Neuronal stem cell (in vitro differentiated cells): ENCODE data around the gene CNOT2.

Experiments
- DNase-seq: peaks from one replicate; pipeline ENCODE4 v3.0.0-alpha.2; 2013; ENCODE audit warnings: low spot score
- H2AFZ ChIP-seq: one replicate; pipeline ENCODE4 v1.6.1; 2013; ENCODE audit warnings: mild to moderate bottlenecking, low read length, inconsistent platforms
- H2AK5ac ChIP-seq: 2 replicates; pipeline ENCODE4 v1.6.1; 2013; ENCODE audit warnings: low read depth, mild to moderate bottlenecking, inconsistent platforms, low read length, moderate library complexity, mixed read lengths
- H2BK120ac ChIP-seq: 2 replicates; pipeline ENCODE4 v1.6.1; 2013; ENCODE audit warnings: low read depth, mild to moderate bottlenecking, inconsistent platforms, low read length, moderate library complexity, mixed read lengths
- H2BK12ac ChIP-seq: one replicate; pipeline ENCODE4 v1.6.1; 2013; ENCODE audit warnings: low read length, inconsistent platforms
- H2BK15ac ChIP-seq: 2 replicates; pipeline ENCODE4 v1.6.1; 2013; ENCODE audit warnings: mild to moderate bottlenecking, low read length, inconsistent platforms, mixed read lengths
- H2BK5ac ChIP-seq: one replicate; pipeline ENCODE4 v1.6.1; 2013; ENCODE audit warnings: inconsistent platforms, mild to moderate bottlenecking, low read length, moderate library complexity
- H3K14ac ChIP-seq: one replicate; pipeline ENCODE4 v1.6.1; 2013; ENCODE audit warnings: low read length, inconsistent platforms
- H3K18ac ChIP-seq: 2 replicates; pipeline ENCODE4 v1.6.1; 2013; ENCODE audit warnings: low read length, inconsistent platforms
- H3K23ac ChIP-seq: 2 replicates; pipeline ENCODE4 v1.6.1; 2013; ENCODE audit warnings: low read depth, mild to moderate bottlenecking, mixed read lengths, low read length, inconsistent platforms; ENCODE audit not compliant: poor library complexity
- H3K27ac ChIP-seq: replicated peaks from 3 replicates; pipeline ENCODE4 v1.5.1; 2013; ENCODE audit warnings: low read length, inconsistent platforms
- H3K27me3 ChIP-seq, 3 experiments: 2 replicates each; pipeline ENCODE4 v1.6.1; 2013; ENCODE audit warnings: low read length in 3 of 3, mild to moderate bottlenecking in 2 of 3, inconsistent platforms in 1 of 3, low read depth in 1 of 3, mixed read lengths in 1 of 3, moderate library complexity in 1 of 3; ENCODE audit not compliant: control insufficient read depth in 3 of 3, insufficient read depth in 3 of 3
- H3K36me3 ChIP-seq, 2 donors: replicated peaks in 1 of 2; 2 replicates each; pipeline ENCODE4 v1.6.1; 2013; ENCODE audit warnings: low read length in 2 of 2; ENCODE audit not compliant: control insufficient read depth in 2 of 2, insufficient read depth in 2 of 2
- H3K4ac ChIP-seq: 2 replicates; pipeline ENCODE4 v1.6.1; 2013; ENCODE audit warnings: inconsistent platforms, mild to moderate bottlenecking, low read length, moderate library complexity
- H3K4me1 ChIP-seq, 2 donors: 1 replicate in 1 of 2; 2 replicates in 1 of 2; pipeline ENCODE4 v1.6.1; 2013; ENCODE audit warnings: low read length in 2 of 2, low read depth in 1 of 2; ENCODE audit not compliant: control insufficient read depth in 2 of 2, insufficient read depth in 1 of 2
- H3K4me2 ChIP-seq: one replicate; pipeline ENCODE4 v1.6.1; 2013; ENCODE audit warnings: mild to moderate bottlenecking, low read length, inconsistent platforms; ENCODE audit not compliant: insufficient read depth, poor library complexity, severe bottlenecking
- H3K4me3 ChIP-seq, 2 donors: 2 replicates each; pipeline ENCODE4 v1.5.1; 2013; ENCODE audit warnings: low read length in 2 of 2, mild to moderate bottlenecking in 2 of 2, inconsistent platforms in 1 of 2, moderate library complexity in 1 of 2
- H3K79me1 ChIP-seq: one replicate; pipeline ENCODE4 v1.6.1; 2013; ENCODE audit warnings: low read depth, mild to moderate bottlenecking, inconsistent platforms, low read length, moderate library complexity
- H3K9ac ChIP-seq: one replicate; pipeline ENCODE4 v1.6.1; 2013; ENCODE audit warnings: mild to moderate bottlenecking, low read depth, low read length, inconsistent platforms; ENCODE audit not compliant: poor library complexity
- H3K9me3 ChIP-seq, 2 donors: replicated peaks in 1 of 2; 2 replicates each; pipeline versions ENCODE3 to v1.6.1; 2013; ENCODE audit warnings: low read length in 2 of 2, mild to moderate bottlenecking in 2 of 2, inconsistent platforms in 1 of 2, low read depth in 1 of 2, mixed read lengths in 1 of 2, moderate library complexity in 1 of 2; ENCODE audit not compliant: control insufficient read depth in 2 of 2, insufficient read depth in 1 of 2
- H4K8ac ChIP-seq: one replicate; pipeline ENCODE4 v1.6.1; 2013; ENCODE audit warnings: low read depth, mild to moderate bottlenecking, inconsistent platforms, low read length, moderate library complexity
- H4K91ac ChIP-seq: one replicate; pipeline ENCODE4 v1.6.1; 2013; ENCODE audit warnings: low read length, low read depth, mild to moderate bottlenecking, inconsistent platforms; ENCODE audit not compliant: poor library complexity
- WGBS, 2 donors: extraction: QIAGEN DNeasy Blood & Tissue Kit; methylation state at CpG; one replicate each; pipeline ENCODE4 v1.1.7; 2013; ENCODE audit warnings: missing lambda C conversion rate in 2 of 2, mixed read lengths in 1 of 2; ENCODE audit not compliant: insufficient read length in 2 of 2, insufficient replicate concordance in 1 of 2; ENCODE audit errors: extremely low coverage in 2 of 2; 5-methylcytosine and 5-hydroxymethylcytosine counted together

The CNOT2 gene

DNA sequence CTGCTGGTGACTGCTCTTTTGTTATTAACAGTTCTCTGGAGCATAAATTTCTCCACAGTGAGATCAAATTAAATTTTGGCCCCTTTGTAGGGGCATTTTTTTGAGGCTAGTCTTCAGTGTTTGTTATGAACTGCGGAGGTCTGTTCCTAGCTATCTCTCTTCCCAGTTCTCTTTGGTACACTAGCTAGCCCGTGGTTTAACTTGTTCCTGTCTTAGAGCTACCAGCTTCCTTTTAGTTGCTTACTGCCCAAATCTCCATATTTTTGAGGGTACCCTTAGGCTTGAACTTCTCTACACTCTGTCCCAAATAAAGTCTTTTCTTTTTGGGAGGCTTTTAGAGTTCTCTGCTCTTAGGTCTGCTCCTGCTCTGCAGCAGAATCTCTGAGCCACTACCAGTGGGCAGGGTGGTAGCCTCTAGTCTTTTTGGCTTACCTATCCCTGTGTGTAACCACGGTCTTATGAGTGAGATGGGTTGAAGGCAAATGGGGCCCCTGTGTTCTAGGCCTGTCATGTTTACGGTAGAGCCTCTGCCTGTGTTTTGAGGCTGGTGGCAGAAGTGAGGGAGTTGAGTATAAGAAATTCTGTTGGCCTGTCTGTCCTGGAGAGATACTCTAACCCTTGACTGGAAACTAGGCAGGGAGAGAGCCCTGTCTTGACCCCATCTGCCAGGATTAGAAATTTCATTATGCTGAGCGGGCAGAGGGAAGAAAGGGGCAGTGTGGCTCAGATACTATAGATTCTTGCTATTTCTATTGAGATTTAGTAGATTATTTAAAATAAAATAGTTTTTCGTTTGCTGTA, 21.0 kb downstream of the CNOT2 start:
- H2BK120ac ChIP-seq, result no peak overlapping the region
- no CpG with 5 or more reads among the region's 6 CpGs for WGBS, 2 donors
- peaks cover 0 to 32% of the 10 kb centered on the region in 2 donors for H3K9me3 ChIP-seq
- H3K27ac ChIP-seq, result no peak overlapping the region
- H3K18ac ChIP-seq, result no peak overlapping the region
- H3K23ac ChIP-seq, result no peak overlapping the region
- no peak overlapping the region for H2BK5ac ChIP-seq
- H3K36me3 ChIP-seq, result peaks cover 0 to 7% of the 10 kb centered on the region in 2 donors
- no peak for DNase-seq
- H2BK15ac ChIP-seq, result no peak overlapping the region
- no peak overlapping the region for H3K4me3 ChIP-seq
- H3K27me3 ChIP-seq, result no peaks in the 10 kb centered on the region
- no peak overlapping the region for H2AK5ac ChIP-seq
- H3K14ac ChIP-seq, result no peak overlapping the region
- no peak overlapping the region for H2BK12ac ChIP-seq
- H3K4me1 ChIP-seq, result no peaks in the 10 kb centered on the region
- H4K8ac ChIP-seq, result no peak overlapping the region
- H3K4me2 ChIP-seq, result no peak overlapping the region
- H2AFZ ChIP-seq, result no peak overlapping the region
- no peak overlapping the region for H3K9ac ChIP-seq
- no peak overlapping the region for H3K4ac ChIP-seq
- H3K79me1 ChIP-seq, result no peaks in the 10 kb centered on the region
- no peak overlapping the region for H4K91ac ChIP-seq

DNA sequence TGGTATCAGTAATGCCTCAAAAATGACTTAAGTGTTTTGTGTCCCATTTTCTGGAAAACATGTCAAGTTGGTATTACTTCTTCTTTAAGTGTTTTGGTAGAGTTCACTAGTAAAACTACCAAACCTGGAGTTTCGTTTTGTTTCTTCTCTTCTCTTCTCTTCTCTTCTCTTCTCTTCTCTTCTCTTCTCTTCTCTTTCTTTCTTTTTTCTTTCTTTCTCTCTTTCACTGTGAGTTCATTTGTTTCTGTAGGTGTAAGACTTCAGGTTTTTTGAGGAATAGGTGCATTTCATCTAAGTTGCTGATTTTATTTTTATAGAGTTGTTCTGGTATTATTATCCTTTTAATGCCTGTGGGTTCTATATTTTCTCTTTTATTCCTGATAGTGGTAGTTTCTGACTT, 21.9 kb downstream of the CNOT2 start:
- H3K4me2 ChIP-seq, result no peak overlapping the region
- H2AK5ac ChIP-seq, result no peak overlapping the region
- no peak overlapping the region for H2BK120ac ChIP-seq
- H3K9ac ChIP-seq, result no peak overlapping the region
- no peak overlapping the region for H2AFZ ChIP-seq
- no peak overlapping the region for H2BK12ac ChIP-seq
- peaks cover 0 to 28% of the 10 kb centered on the region in 2 donors for H3K9me3 ChIP-seq
- no peak overlapping the region for H4K91ac ChIP-seq
- H3K4me1 ChIP-seq, result no peaks in the 10 kb centered on the region
- H3K27ac ChIP-seq, result no peak overlapping the region
- no peak overlapping the region for H3K4ac ChIP-seq
- no peak for DNase-seq
- H4K8ac ChIP-seq, result no peak overlapping the region
- H3K18ac ChIP-seq, result no peak overlapping the region
- no CpG with 5 or more reads among the region's 1 CpG for WGBS, 2 donors
- no peak overlapping the region for H3K23ac ChIP-seq
- no peak overlapping the region for H3K14ac ChIP-seq
- no peak overlapping the region for H2BK5ac ChIP-seq
- H3K36me3 ChIP-seq, result peaks cover 0 to 4% of the 10 kb centered on the region in 2 donors
- no peak overlapping the region for H2BK15ac ChIP-seq
- H3K27me3 ChIP-seq, result no peaks in the 10 kb centered on the region
- H3K79me1 ChIP-seq, result no peaks in the 10 kb centered on the region
- no peak overlapping the region for H3K4me3 ChIP-seq

DNA sequence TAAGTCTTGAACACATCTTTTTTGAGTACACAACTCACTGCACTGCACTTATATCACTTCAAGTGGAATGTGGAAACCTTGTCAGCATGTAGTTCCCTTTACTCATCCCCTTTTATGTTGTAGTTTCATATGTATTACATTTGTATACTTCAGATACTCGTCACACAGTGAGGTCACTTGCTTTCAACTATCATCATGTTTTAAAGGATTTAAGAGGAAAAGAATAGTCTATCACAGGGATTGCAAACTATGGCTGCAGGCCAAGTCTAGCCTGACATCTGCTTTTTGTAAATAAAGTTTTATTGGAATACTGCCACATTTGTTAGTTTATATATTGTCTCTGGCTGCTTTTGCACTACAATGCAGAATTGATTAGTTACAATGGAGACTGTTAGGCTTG, 24.3 kb downstream of the CNOT2 start:
- Histone ChIP-seq H3K14ac (no peak overlapping the region), H3K18ac (no peak overlapping the region), H3K4me1 (peaks cover 0 to 2% of the 10 kb centered on the region in 2 donors), H3K27me3 (no peaks in the 10 kb centered on the region), H3K9me3 (peaks cover 0 to 15% of the 10 kb centered on the region in 2 donors), H3K79me1 (no peaks in the 10 kb centered on the region), H3K4me2 (no peak overlapping the region), H4K8ac (no peak overlapping the region), H2AK5ac (no peak overlapping the region), H3K27ac (no peak overlapping the region), H3K4ac (no peak overlapping the region), H3K23ac (no peak overlapping the region), H4K91ac (no peak overlapping the region), H2BK5ac (no peak overlapping the region), H2BK15ac (no peak overlapping the region), H3K4me3 (no peak overlapping the region), H3K36me3 (peaks cover 0 to 12% of the 10 kb centered on the region in 2 donors), H2BK120ac (no peak overlapping the region), H2BK12ac (no peak overlapping the region), H2AFZ (no peak overlapping the region), H3K9ac (no peak overlapping the region)
- no peak for DNase-seq
- WGBS, 2 donors, result no CpG with 5 or more reads among the region's 1 CpG

DNA sequence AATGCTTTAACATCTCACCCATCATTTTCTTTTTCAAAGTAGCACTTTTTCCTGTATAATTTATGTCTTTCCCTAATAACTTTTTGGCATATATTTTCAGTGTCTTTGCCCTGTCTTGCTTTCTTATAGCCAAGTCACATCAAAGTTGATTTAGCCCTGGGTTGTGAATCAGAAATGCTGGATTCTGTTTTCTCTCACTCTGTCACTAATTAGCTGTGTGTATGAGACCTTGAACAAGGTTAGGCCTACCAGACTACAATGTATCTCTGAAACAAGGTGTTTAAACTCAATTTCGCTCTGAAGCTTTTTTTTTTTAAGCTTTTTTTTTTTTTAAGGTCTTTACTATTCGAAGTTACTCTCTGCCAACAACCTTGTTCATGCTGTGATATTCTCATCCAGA, 25.7 kb downstream of the CNOT2 start:
- no CpG with 5 or more reads among the region's 2 CpGs for WGBS, 2 donors
- Histone ChIP-seq H4K91ac (no peak overlapping the region), H2AK5ac (no peak overlapping the region), H3K4me1 (peaks cover 0 to 2% of the 10 kb centered on the region in 2 donors), H3K36me3 (peaks cover 0 to 18% of the 10 kb centered on the region in 2 donors), H3K14ac (no peak overlapping the region), H3K4ac (no peak overlapping the region), H2BK5ac (no peak overlapping the region), H3K23ac (no peak overlapping the region), H3K4me2 (no peak overlapping the region), H2BK15ac (no peak overlapping the region), H3K4me3 (no peak overlapping the region), H4K8ac (no peak overlapping the region), H2BK12ac (no peak overlapping the region), H3K79me1 (no peaks in the 10 kb centered on the region), H2BK120ac (no peak overlapping the region), H3K18ac (no peak overlapping the region), H3K9ac (no peak overlapping the region), H3K27me3 (no peaks in the 10 kb centered on the region), H3K9me3 (peaks cover 0 to 11% of the 10 kb centered on the region in 2 donors), H3K27ac (no peak overlapping the region), H2AFZ (no peak overlapping the region)
- DNase-seq, result no peak
